ENCODE measurements around the gene POPDC2.

The POPDC2 gene

GRCh38 chr3:119673875-119674274, 13.5 kb upstream of the POPDC2 start:
- no peaks in the 10 kb centered on the region for H4K20me1 ChIP-seq (ENCODE audit: insufficient read depth)
- no peak overlapping the region for H2AFZ ChIP-seq (ENCODE audit: low read depth)
- no peak overlapping the region for H3K4me3 ChIP-seq (IDR thresholded peaks at IDR 0.05; ENCODE audit: insufficient read depth, low read depth, low read length)
- H3K4me1 ChIP-seq (ENCODE audit: low read depth, poor library complexity, severe bottlenecking) = peaks cover 19% of the 10 kb centered on the region
- H3K27ac ChIP-seq = no peak overlapping the region
- no peak overlapping the region for H3K4me2 ChIP-seq
- TF ChIP-seq CTCF (conservative IDR thresholded peaks at IDR 0.05; ENCODE audit: low read depth, low read length) = no peak
- H3K9ac ChIP-seq = no peak overlapping the region
- no peaks in the 10 kb centered on the region for H3K27me3 ChIP-seq (ENCODE audit: insufficient read depth, low read depth)
- peaks cover 17% of the 10 kb centered on the region for H3K79me2 ChIP-seq (ENCODE audit: insufficient read depth, low read depth)
- H3K36me3 ChIP-seq (ENCODE audit: insufficient read depth) = 0 out of 2 replicates have a peak, but pooled peaks cover 13% of the 10 kb centered on the region

GRCh38 chr3:119672776-119673175, 12.4 kb upstream of the POPDC2 start:
- H3K36me3 ChIP-seq (ENCODE audit: insufficient read depth) = 0 out of 2 replicates have a peak, but pooled peaks cover 13% of the 10 kb centered on the region
- H3K27ac ChIP-seq = no peak overlapping the region
- no peaks in the 10 kb centered on the region for H4K20me1 ChIP-seq (ENCODE audit: insufficient read depth)

GRCh38 chr3:119669906-119670570, 9.6 kb upstream of the POPDC2 start:
- H3K4me2 ChIP-seq = no peak overlapping the region
- 0 out of 2 replicates have a peak, but pooled peaks cover 13% of the 10 kb centered on the region for H3K36me3 ChIP-seq (ENCODE audit: insufficient read depth)
- no peak overlapping the region for H3K4me3 ChIP-seq (IDR thresholded peaks at IDR 0.05; ENCODE audit: insufficient read depth, low read depth, low read length)
- no peaks in the 10 kb centered on the region for H3K4me1 ChIP-seq (ENCODE audit: low read depth, poor library complexity, severe bottlenecking)
- peaks cover under 1% of the 10 kb centered on the region; the same call in 1 of the 2 replicates for H3K79me2 ChIP-seq (ENCODE audit: insufficient read depth, low read depth)
- no peaks in the 10 kb centered on the region for H4K20me1 ChIP-seq (ENCODE audit: insufficient read depth)
- H3K9ac ChIP-seq = no peak overlapping the region
- no peak overlapping the region for H3K27ac ChIP-seq
- H3K27me3 ChIP-seq (ENCODE audit: insufficient read depth, low read depth) = no peaks in the 10 kb centered on the region
- no peak overlapping the region for H2AFZ ChIP-seq (ENCODE audit: low read depth)
- no peak for TF ChIP-seq CTCF (conservative IDR thresholded peaks at IDR 0.05; ENCODE audit: low read depth, low read length)

More at GRCh38 chr3:119672776-119673175, 12.4 kb upstream of the POPDC2 start:
- TF ChIP-seq CTCF (conservative IDR thresholded peaks at IDR 0.05; ENCODE audit: low read depth, low read length) = no peak
- H2AFZ ChIP-seq (ENCODE audit: low read depth) = no peak overlapping the region
- no peak overlapping the region for H3K9ac ChIP-seq
- no peak overlapping the region for H3K4me3 ChIP-seq (IDR thresholded peaks at IDR 0.05; ENCODE audit: insufficient read depth, low read depth, low read length)
- H3K27me3 ChIP-seq (ENCODE audit: insufficient read depth, low read depth) = no peaks in the 10 kb centered on the region
- peaks cover 17% of the 10 kb centered on the region for H3K79me2 ChIP-seq (ENCODE audit: insufficient read depth, low read depth)
- no peak overlapping the region for H3K4me2 ChIP-seq
- H3K4me1 ChIP-seq (ENCODE audit: low read depth, poor library complexity, severe bottlenecking) = peaks cover 16% of the 10 kb centered on the region

- Histone ChIP-seq H3K9ac (no peak overlapping the region), H4K20me1 (ENCODE audit: insufficient read depth) (no peaks in the 10 kb centered on the region), H3K79me2 (ENCODE audit: insufficient read depth, low read depth) (no peaks in the 10 kb centered on the region), H3K4me1 (ENCODE audit: low read depth, poor library complexity, severe bottlenecking) (peaks cover 10% of the 10 kb centered on the region), H3K27ac (no peak overlapping the region), H3K4me2 (no peak overlapping the region), H3K27me3 (ENCODE audit: insufficient read depth, low read depth) (no peaks in the 10 kb centered on the region), H2AFZ (ENCODE audit: low read depth) (no peak overlapping the region), H3K4me3 (IDR thresholded peaks at IDR 0.05; ENCODE audit: insufficient read depth, low read depth, low read length) (no peak overlapping the region), H3K36me3 (ENCODE audit: insufficient read depth) (no peaks in the 10 kb centered on the region)
- no peak for TF ChIP-seq CTCF (conservative IDR thresholded peaks at IDR 0.05; ENCODE audit: low read depth, low read length)
Measured at GRCh38 chr3:119665954-119666559, 5.7 kb upstream of the POPDC2 start.
